Nephron (organoid): Measurements from ENCODE around the gene ELMO3.

Experiments
- H3K27ac Mint-ChIP-seq, 3 experiments: 2 replicates each; pipeline ENCODE4 v1.8.0; 2020; ENCODE audit warnings: mixed read lengths in 3 of 3, mild to moderate bottlenecking in 2 of 3, moderate library complexity in 1 of 3
- H3K27me3 Mint-ChIP-seq: 2 replicates; pipeline ENCODE4 v1.8.0; 2021; ENCODE audit warnings: low read depth, mild to moderate bottlenecking, moderate library complexity, mixed read lengths
- H3K36me3 Mint-ChIP-seq: 2 replicates; pipeline ENCODE4 v1.8.0; 2020; ENCODE audit warnings: low read depth, mixed read lengths
- H3K4me1 Mint-ChIP-seq: 2 replicates; pipeline ENCODE4 v1.8.0; 2020; ENCODE audit warnings: mixed read lengths
- H3K4me3 Mint-ChIP-seq, 3 experiments: 2 replicates each; pipeline ENCODE4 v1.8.0; 2020; ENCODE audit warnings: mild to moderate bottlenecking in 3 of 3, mixed read lengths in 3 of 3, moderate library complexity in 2 of 3
- H3K9me3 Mint-ChIP-seq: 2 replicates; pipeline ENCODE4 v1.8.0; 2020; ENCODE audit warnings: mixed read lengths
- TF ChIP-seq, protein P1 (sequence below), 3 experiments: fragments of 200-600 bp; sonication (generic); IDR thresholded peaks; one replicate each; pipeline ENCODE4 v1.5.0; 2021; ENCODE audit warnings: antibody characterized with exemption in 3 of 3; ENCODE audit not compliant: unreplicated experiment in 3 of 3

The ELMO3 gene

DNA sequence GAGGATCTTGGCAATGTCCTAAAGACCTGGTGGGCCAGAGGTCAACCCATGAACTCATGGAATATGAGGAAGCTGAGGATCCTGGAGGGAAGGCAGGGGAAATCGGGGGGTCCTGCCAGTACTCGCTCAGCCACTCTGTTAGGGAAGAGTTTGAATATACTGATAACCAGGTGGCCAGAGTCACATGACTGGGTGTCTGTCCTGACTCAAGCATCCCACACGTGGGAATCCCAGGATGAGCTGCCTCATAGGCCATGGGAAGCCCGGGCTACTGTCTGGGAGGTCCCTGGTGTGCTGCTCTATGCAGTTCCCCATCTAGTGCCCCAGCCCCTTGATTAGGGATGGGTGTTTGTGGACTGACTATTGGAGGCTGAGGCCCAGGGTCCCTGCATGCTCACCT is 10.6 kb upstream of the ELMO3 start:
- TF ChIP-seq, protein P1, sequence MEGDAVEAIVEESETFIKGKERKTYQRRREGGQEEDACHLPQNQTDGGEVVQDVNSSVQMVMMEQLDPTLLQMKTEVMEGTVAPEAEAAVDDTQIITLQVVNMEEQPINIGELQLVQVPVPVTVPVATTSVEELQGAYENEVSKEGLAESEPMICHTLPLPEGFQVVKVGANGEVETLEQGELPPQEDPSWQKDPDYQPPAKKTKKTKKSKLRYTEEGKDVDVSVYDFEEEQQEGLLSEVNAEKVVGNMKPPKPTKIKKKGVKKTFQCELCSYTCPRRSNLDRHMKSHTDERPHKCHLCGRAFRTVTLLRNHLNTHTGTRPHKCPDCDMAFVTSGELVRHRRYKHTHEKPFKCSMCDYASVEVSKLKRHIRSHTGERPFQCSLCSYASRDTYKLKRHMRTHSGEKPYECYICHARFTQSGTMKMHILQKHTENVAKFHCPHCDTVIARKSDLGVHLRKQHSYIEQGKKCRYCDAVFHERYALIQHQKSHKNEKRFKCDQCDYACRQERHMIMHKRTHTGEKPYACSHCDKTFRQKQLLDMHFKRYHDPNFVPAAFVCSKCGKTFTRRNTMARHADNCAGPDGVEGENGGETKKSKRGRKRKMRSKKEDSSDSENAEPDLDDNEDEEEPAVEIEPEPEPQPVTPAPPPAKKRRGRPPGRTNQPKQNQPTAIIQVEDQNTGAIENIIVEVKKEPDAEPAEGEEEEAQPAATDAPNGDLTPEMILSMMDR (IDR thresholded peaks at IDR 0.05; ENCODE audit: unreplicated experiment in 3 of 3), result no peak
- Mint-ChIP-seq H3K4me1 (peaks cover 26% of the 10 kb centered on the region), H3K4me3 (peak overlapping the region in 1 of 3 experiments; percentile 57), H3K27me3 (peaks cover 10% of the 10 kb centered on the region), H3K9me3 (no peaks in the 10 kb centered on the region), H3K27ac (no peak overlapping the region), H3K36me3 (no peaks in the 10 kb centered on the region)

DNA sequence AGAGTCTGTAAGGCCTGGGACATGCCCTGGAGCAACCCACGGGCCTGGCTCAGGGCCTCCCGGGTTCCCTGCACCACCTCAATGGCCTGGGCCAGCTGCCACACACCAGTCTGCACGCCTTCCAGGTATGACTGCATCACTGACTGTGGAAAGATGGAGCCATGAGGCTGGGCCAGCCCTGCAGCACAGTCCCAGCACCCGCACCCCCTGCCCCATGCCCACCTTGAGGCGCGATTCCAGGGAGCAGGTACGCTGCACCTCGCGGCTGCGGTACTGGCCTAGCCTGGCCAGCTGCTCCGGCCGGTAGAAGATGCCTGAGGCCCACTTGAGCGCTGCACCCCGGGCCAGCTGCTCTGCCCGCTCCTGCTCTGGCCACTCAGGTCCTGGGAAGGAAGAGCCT is 10.1 kb upstream of the ELMO3 start:
- Mint-ChIP-seq H3K27ac (no peak overlapping the region), H3K4me1 (peaks cover 30% of the 10 kb centered on the region), H3K4me3 (no peak overlapping the region), H3K36me3 (peaks cover under 1% of the 10 kb centered on the region), H3K9me3 (no peaks in the 10 kb centered on the region), H3K27me3 (peaks cover 10% of the 10 kb centered on the region)
- TF ChIP-seq, protein P1 (IDR thresholded peaks at IDR 0.05; ENCODE audit: unreplicated experiment in 3 of 3), result no peak

DNA sequence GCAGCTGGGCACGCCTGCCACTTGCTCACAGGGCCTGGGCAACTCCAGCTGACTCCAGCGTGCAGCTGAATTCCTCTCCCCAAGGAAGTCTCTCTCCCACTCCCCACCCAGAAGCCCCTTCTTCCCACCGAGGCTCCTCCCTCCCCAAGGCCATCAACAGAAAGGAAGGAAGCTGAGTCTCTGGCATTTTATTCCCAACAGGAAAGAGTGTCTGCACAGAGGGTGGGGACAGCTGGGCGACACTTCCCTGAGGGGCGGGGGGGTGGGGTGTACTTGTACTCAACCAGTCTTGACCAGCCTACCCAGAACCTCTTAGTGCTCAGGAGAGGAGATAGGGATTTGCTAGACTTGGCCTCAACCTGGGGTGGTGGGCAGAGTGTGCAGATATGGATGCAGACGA is 8.9 kb upstream of the ELMO3 start, which contains the start of gene EXOC3L1:
Gene EXOC3L1 (minus strand): TSS at position 96 of the 400 bp plus-strand sequence. CDS start 460 bp downstream, outside the sequence.
- no peaks in the 10 kb centered on the region for H3K9me3 Mint-ChIP-seq
- H3K36me3 Mint-ChIP-seq, result peaks cover 10% of the 10 kb centered on the region
- peak within 1 kb of the TSS; percentile 86 to 93 (median 89) for H3K4me3 Mint-ChIP-seq
- peaks cover 33% of the 10 kb centered on the region for H3K4me1 Mint-ChIP-seq
- H3K27me3 Mint-ChIP-seq, result peaks cover 9% of the 10 kb centered on the region
- H3K27ac Mint-ChIP-seq, result peak within 1 kb of the TSS in 2 of 3 experiments; percentile 6 to 23
- TF ChIP-seq, protein P1 (IDR thresholded peaks at IDR 0.05; ENCODE audit: unreplicated experiment in 3 of 3), result no peak

DNA sequence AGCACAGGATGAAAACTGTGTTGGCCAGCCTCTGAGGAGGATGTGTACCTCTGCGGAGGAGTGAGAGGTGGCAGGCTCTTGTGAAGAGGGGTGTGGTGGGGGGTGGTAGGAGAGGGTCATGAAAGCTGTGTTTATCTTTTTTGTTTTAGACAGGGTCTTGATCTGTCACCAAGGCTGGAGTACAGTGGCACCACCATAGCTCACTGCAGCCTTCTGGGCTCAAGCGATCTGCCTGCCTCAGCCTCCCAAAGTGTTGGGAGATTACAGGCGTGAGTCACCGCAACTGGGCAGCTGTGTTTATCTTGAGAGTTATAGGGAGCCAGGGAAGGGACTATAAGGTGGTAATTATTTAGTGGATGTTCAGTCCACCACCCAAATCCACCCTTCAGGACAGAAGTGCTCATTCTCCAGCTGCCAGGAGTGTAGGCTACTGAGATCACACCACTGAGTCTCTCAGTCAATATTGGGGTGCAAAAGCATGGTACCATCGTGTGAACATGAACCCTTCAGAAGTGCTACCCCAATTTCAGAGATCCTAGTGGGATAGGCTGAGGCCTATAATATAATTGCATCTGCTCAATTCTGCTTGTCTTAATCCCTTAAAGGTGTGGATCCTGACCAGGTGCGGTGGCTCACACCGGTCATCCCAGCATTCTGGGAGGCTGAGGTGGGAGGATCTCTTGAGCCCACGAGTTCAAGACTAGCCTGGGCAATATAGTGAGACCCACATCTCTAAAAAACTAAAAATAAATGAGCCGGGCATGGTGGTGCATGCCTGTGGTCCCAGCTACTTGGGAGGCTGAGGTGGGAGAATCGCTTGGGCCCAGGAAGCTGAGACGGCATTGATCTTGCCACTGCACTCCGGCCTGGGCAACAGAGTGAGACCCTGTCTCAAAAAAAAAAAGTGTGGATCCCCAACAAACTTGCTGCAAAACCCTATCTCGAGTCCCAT is 8.2 kb upstream of the ELMO3 start:
- Mint-ChIP-seq H3K27me3 (peaks cover 3% of the 10 kb centered on the region), H3K9me3 (no peaks in the 10 kb centered on the region), H3K27ac (peak overlapping the region in 2 of 3 experiments; percentile 6 to 23), H3K4me1 (peaks cover 26% of the 10 kb centered on the region), H3K4me3 (peak overlapping the region; percentile 86 to 93 (median 89)), H3K36me3 (peaks cover 16% of the 10 kb centered on the region)
- TF ChIP-seq, protein P1 (IDR thresholded peaks at IDR 0.05; ENCODE audit: unreplicated experiment in 3 of 3), result no peak

DNA sequence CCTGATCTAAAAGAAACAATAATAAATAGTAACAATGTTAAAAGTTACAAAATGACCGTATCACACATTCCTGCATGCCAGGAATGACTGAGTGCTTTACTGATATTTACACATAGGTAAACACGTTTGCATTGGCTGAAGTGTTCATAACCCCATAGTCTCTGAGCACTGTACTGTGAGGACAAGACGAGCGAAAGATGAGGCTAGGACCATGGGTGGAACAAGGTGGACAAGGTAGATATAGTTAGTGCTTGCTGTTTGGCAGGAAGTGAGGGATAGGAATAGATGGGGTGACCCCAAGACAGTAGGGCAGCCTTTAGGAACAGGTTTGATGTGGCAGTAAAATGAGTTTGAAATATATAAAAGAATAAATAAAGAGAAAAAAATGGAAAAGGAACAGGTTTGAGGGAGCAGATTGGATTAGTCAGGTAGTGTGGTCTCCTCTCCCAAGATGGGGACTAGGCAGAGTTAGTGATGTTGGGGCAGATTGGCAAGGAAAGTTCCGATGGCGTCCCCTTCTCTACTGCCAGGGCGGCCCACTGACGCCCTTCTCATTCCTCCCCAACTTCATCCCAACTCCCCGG is 7.4 kb upstream of the ELMO3 start:
- TF ChIP-seq, protein P1 (IDR thresholded peaks at IDR 0.05; ENCODE audit: unreplicated experiment in 3 of 3), result no peak
- Mint-ChIP-seq H3K9me3 (no peaks in the 10 kb centered on the region), H3K27ac (peak overlapping the region; percentile 2 to 86 (median 67)), H3K4me3 (peak overlapping the region; percentile 86 to 93 (median 89)), H3K36me3 (peaks cover 23% of the 10 kb centered on the region), H3K4me1 (peaks cover 29% of the 10 kb centered on the region), H3K27me3 (no peaks in the 10 kb centered on the region)
